ENCODE measurements around the gene HIGD1A. TPM values are rescaled to one million over a fixed set of nuclear protein-coding genes. Genes with fewer than 3 reads are reported as not detected.

The HIGD1A gene
- total and polyA plus RNA-seq, 10 of the 15 experiments (the other 5 are each of a cell fraction or from before 2014, with no cell fraction given) = 73.9 to 487 (median 175) TPM

GRCh38 chr3:42749025-42749752 is 55.1 kb downstream of the HIGD1A start (continued):
- TF ChIP-seq MYC (IDR thresholded peaks at IDR 0.05; ENCODE audit: insufficient read depth, insufficient read length, insufficient replicate concordance, low read length, severe bottlenecking) = no peak

GRCh38 chr3:42747581-42747980 is 56.7 kb downstream of the HIGD1A start:
- Histone ChIP-seq H4K20me1 (ENCODE audit: control insufficient read depth, insufficient read depth) (no peaks in the 10 kb centered on the region), H2AFZ (ENCODE audit: control insufficient read depth, low read depth, low read length) (no peak overlapping the region), H3K4me1 (ENCODE audit: control insufficient read depth, insufficient read depth, low read length) (no peaks in the 10 kb centered on the region), H3K4me3 (no peak overlapping the region), H3K79me2 (ENCODE audit: control insufficient read depth, insufficient read depth, low read length) (no peaks in the 10 kb centered on the region), H3K9ac (ENCODE audit: control insufficient read depth, insufficient read depth, low read length) (no peak overlapping the region), H3K27me3 (replicated peaks in 1 of 2; ENCODE audit: control insufficient read depth in 2 of 2, insufficient read depth in 2 of 2, low read length in 1 of 2) (no peaks in the 10 kb centered on the region), H3K27ac (ENCODE audit: control insufficient read depth, insufficient read depth) (no peak overlapping the region), H3K9me3 (replicated peaks; ENCODE audit: control insufficient read depth, insufficient read depth, low read length) (no peaks in the 10 kb centered on the region), H3K36me3 (ENCODE audit: control insufficient read depth in 2 of 2, insufficient read depth in 2 of 2, low read length in 1 of 2) (no peaks in the 10 kb centered on the region), H3K4me2 (ENCODE audit: control insufficient read depth, insufficient read depth) (no peak overlapping the region)
- FAIRE-seq (no peak), ATAC-seq (no peak), DNase-seq (ENCODE audit: low read depth, low spot score) (no peak)
- CTCF ChIA-PET = interaction anchor here (0.9 to 4.2 kb wide), 4 partner anchors 7 to 134 kb away, joined by 3 to 25 read pairs (median 4); no protein-coding TSS in a partner anchor
- POLR2A ChIA-PET = no interaction called here
- 0% methylated on average over 6 of the region's 6 CpGs for WGBS (ENCODE audit: insufficient coverage, insufficient replicate concordance, low lambda C conversion rate, missing lambda C conversion rate)
- BruUV-seq (replicated peaks) = no TSS peak
- in situ Hi-C loops (cut with MboI) (loop anchor here (10.0 kb wide), 1 partner anchor 173 kb away; no protein-coding TSS in a partner anchor), intact Hi-C loops (cut with micrococcal nuclease; ENCODE audit: unreplicated experiment) (loop anchor here (10.0 kb wide), 1 partner anchor 203 kb away; no protein-coding TSS in a partner anchor)
- SMC1A ChIA-PET (ENCODE audit: uncharacterized antibody, unreplicated experiment) = no interaction called here
- TF ChIP-seq SREBF1 (IDR thresholded peaks at IDR 0.05; ENCODE audit: low read length) = no peak
- TF ChIP-seq RBBP5 (conservative IDR thresholded peaks at IDR 0.05) = no peak
- TF ChIP-seq MEF2B (IDR thresholded peaks at IDR 0.05; ENCODE audit: partially characterized antibody, poor library complexity, severe bottlenecking) = no peak
- no peak for TF ChIP-seq USF1 (IDR thresholded peaks at IDR 0.05; ENCODE audit: borderline replicate concordance, extremely low read length, insufficient read depth, low read depth, low read length)
- RAD21 ChIA-PET (ENCODE audit: unreplicated experiment) = interaction anchor here (0.6 to 1.0 kb wide), 2 partner anchors 41 to 134 kb away, joined by 3 read pairs; no protein-coding TSS in a partner anchor

All from GM12878 (cell line).